Effector memory CD4-positive, alpha-beta T cell (primary cell): ENCODE measurements around the gene C3orf80.
"Not testable (repeated sequence)": the region's sequence is repeated elsewhere in the genome, so short reads cannot be mapped to it uniquely, and the experiment has no call there.

Source experiments
- DNase-seq, 3 donors: peaks; one replicate each; pipeline ENCODE4 v3.0.0-alpha.2; 2020
- H3K27ac ChIP-seq: 2 replicates; pipeline ENCODE4 v1.7.0; 2013; ENCODE audit warnings: mild to moderate bottlenecking, low read length, moderate library complexity; ENCODE audit not compliant: insufficient read depth, poor library complexity, severe bottlenecking
- H3K27me3 ChIP-seq: replicated peaks from 2 replicates; pipeline ENCODE4 v1.7.0; 2013; ENCODE audit warnings: mild to moderate bottlenecking, low read length; ENCODE audit not compliant: insufficient read depth, control insufficient read depth, poor library complexity, severe bottlenecking
- H3K36me3 ChIP-seq: 2 replicates; pipeline ENCODE4 v1.7.0; 2013; ENCODE audit warnings: mild to moderate bottlenecking, low read length, moderate library complexity; ENCODE audit not compliant: control insufficient read depth, insufficient read depth
- H3K4me1 ChIP-seq: 2 replicates; pipeline ENCODE4 v1.7.0; 2013; ENCODE audit warnings: low read length, mild to moderate bottlenecking; ENCODE audit not compliant: control insufficient read depth, insufficient read depth, poor library complexity, severe bottlenecking
- H3K4me3 ChIP-seq: 2 replicates; pipeline ENCODE4 v1.7.0; 2013; ENCODE audit warnings: low read length, low read depth, mild to moderate bottlenecking; ENCODE audit not compliant: insufficient read depth, poor library complexity, severe bottlenecking
- H3K9me3 ChIP-seq: 2 replicates; pipeline ENCODE4 v1.7.0; 2013; ENCODE audit warnings: mild to moderate bottlenecking, low read length, moderate library complexity; ENCODE audit not compliant: control insufficient read depth

C3orf80 gene

GRCh38 chr3:160187288-160187687 is 37.9 kb upstream of the C3orf80 start:
- Histone ChIP-seq H3K4me3 (no peak overlapping the region), H3K27me3 (peaks cover 2% of the 10 kb centered on the region), H3K36me3 (no peaks in the 10 kb centered on the region), H3K9me3 (no peaks in the 10 kb centered on the region), H3K4me1 (no peaks in the 10 kb centered on the region), H3K27ac (no peak overlapping the region)
- DNase-seq, result no peak

- Histone ChIP-seq H3K27ac (no peak overlapping the region), H3K9me3 (no peaks in the 10 kb centered on the region), H3K36me3 (no peaks in the 10 kb centered on the region), H3K4me3 (no peak overlapping the region), H3K4me1 (no peaks in the 10 kb centered on the region), H3K27me3 (no peaks in the 10 kb centered on the region)
- DNase-seq, result no peak
Measured at GRCh38 chr3:160192310-160193029, 32.8 kb upstream of the C3orf80 start.

- no peaks in the 10 kb centered on the region for H3K9me3 ChIP-seq
- no peaks in the 10 kb centered on the region for H3K27me3 ChIP-seq
- no peaks in the 10 kb centered on the region for H3K4me1 ChIP-seq
- H3K4me3 ChIP-seq, result no peak overlapping the region
- no peak overlapping the region for H3K27ac ChIP-seq
- H3K36me3 ChIP-seq, result no peaks in the 10 kb centered on the region
- DNase-seq, result no peak
Measured at GRCh38 chr3:160193644-160194192, 31.5 kb upstream of the C3orf80 start.

DNA sequence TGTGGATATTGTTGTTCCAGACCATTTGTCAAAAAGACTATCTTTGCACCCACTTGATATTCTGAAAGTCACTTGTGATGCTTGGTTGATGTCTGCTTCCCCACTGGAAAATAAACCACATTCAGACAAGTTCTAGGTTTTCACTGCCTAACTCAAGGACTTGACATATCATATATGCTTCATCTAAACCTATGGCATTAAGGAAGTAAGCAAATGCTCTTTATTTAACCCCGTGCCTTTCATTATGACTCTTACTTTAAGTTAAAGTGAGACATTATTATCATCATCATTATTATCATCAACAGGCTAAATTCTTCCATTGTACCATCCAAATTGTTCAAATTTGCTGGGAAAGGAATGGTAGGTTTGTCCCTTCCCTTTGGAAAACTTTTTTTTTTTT is 30.8 kb upstream of the C3orf80 start:
- Histone ChIP-seq H3K9me3 (no peaks in the 10 kb centered on the region), H3K4me3 (no peak overlapping the region), H3K27ac (no peak overlapping the region), H3K27me3 (no peaks in the 10 kb centered on the region), H3K4me1 (no peaks in the 10 kb centered on the region), H3K36me3 (no peaks in the 10 kb centered on the region)
- no peak for DNase-seq

DNA sequence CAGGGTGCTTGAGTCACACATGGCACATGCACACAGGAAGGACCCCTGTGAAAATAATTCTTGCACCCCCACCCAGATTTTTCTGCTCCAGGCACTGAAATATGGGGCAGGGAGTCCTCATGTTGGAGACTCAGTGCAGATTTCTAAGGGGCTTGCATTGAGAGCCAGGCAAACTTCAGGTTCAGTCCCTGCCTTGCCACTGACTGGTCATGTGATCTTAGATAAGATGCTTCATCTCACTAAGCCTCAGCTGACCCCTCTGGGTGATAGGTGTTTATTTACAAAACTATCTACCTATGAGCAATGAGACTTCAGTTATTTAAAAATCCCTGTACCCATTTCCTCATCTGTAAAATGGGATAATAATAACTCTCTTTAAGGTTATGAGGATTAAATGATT is 30.1 kb upstream of the C3orf80 start:
- no peak for DNase-seq
- no peaks in the 10 kb centered on the region for H3K4me1 ChIP-seq
- no peaks in the 10 kb centered on the region for H3K36me3 ChIP-seq
- no peak overlapping the region for H3K4me3 ChIP-seq
- no peaks in the 10 kb centered on the region for H3K27me3 ChIP-seq
- H3K9me3 ChIP-seq, result no peaks in the 10 kb centered on the region
- no peak overlapping the region for H3K27ac ChIP-seq

DNA sequence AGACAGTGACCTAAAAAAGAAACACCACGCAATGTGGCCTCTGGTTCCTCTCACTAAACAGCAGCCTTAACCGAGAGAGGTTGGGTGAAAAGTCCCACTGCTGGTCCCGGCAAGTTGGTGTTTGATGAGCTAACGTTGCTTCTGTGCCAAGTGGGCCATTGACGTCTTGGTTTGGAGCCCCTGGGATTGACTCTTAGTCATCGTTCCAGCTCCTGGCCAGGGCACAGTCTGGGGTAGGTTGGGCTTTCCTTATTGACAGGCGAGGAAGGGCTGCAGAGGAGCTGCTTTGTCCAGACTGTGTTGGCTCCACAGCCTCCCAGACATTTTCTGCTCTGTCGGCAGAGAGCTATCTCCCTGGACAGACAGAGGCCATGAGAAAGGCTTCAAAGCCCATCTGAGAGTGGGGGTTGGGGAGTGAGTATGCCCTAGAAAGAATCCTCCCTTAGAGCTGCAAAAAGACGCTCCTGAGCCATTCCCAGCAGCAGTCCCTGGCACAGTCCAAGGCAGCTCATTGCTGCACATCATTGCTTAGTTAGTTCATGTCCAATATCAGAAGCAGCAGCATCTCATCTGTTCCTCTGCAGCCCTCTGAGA is 28.6 kb upstream of the C3orf80 start:
- no peaks in the 10 kb centered on the region for H3K27me3 ChIP-seq

DNA sequence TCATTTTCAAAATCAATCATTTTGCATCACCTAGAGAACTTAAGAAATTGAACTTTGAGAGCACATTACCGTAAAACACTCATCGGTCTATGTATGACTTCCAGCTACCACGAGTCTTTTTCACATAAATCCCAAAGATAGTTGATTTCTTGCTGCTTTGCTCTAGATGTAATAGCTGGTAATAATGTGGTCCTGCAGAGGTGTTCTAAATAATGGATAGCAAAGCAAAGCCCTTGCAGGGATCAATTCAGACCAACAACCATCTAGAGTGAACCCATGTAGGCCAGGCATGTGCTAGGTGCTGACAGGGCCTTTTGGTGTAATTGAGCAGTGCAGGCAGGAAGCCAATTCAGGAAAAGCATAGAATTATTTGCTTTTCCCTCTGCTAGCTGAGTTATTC is 26.1 kb upstream of the C3orf80 start:
- Histone ChIP-seq H3K27me3 (no peaks in the 10 kb centered on the region), H3K36me3 (no peaks in the 10 kb centered on the region), H3K4me1 (no peaks in the 10 kb centered on the region), H3K9me3 (no peaks in the 10 kb centered on the region), H3K27ac (no peak overlapping the region), H3K4me3 (no peak overlapping the region)
- no peak for DNase-seq

More for the DNA sequence above, 28.6 kb upstream of the C3orf80 start:
- Histone ChIP-seq H3K4me3 (no peak overlapping the region), H3K27ac (no peak overlapping the region), H3K4me1 (no peaks in the 10 kb centered on the region), H3K36me3 (no peaks in the 10 kb centered on the region), H3K9me3 (no peaks in the 10 kb centered on the region)
- DNase-seq, result no peak

- no peak overlapping the region for H3K4me3 ChIP-seq
- no peaks in the 10 kb centered on the region for H3K4me1 ChIP-seq
- no peak for DNase-seq
- H3K9me3 ChIP-seq, result no peaks in the 10 kb centered on the region
- H3K27ac ChIP-seq, result no peak overlapping the region
- no peaks in the 10 kb centered on the region for H3K27me3 ChIP-seq
- no peaks in the 10 kb centered on the region for H3K36me3 ChIP-seq
Measured at GRCh38 chr3:160200353-160200752, 24.9 kb upstream of the C3orf80 start.

GRCh38 chr3:160204396-160205011 is 20.7 kb upstream of the C3orf80 start:
- not testable (repeated sequence) for H3K36me3 ChIP-seq, H3K27ac ChIP-seq, H3K9me3 ChIP-seq, H3K27me3 ChIP-seq, H3K4me1 ChIP-seq, H3K4me3 ChIP-seq, DNase-seq

DNA sequence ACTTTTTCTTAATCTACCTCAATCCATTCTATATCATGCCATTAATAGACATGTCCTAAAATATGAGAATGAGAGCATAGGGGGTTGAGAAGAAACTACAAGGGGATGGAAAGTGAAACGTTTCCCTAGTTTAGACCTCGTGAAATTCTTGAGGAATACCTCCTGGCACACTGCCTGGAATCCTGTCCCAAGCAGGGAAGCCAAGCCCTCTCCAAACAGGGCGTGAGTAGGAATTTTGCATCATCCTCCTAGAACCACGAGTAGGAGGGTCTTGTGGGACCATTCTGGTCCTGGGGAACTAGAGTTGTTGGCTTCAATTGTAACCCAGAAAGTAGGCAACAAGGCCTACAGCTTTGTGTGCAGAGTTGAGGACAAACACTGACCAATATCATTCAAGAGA is 19.6 kb upstream of the C3orf80 start:
- Histone ChIP-seq H3K4me1 (no peaks in the 10 kb centered on the region), H3K27ac (no peak overlapping the region), H3K27me3 (no peaks in the 10 kb centered on the region), H3K36me3 (no peaks in the 10 kb centered on the region), H3K4me3 (no peak overlapping the region), H3K9me3 (no peaks in the 10 kb centered on the region)
- no peak for DNase-seq
